Keratinocyte (primary cell): ENCODE measurements around the gene TRIM3.

ENCODE experiments used
- EZH2 ChIP-seq: IDR thresholded peaks from one replicate; pipeline ENCODE4 v1.6.1; 2012; ENCODE audit warnings: inconsistent platforms, mild to moderate bottlenecking, low read length, moderate library complexity
- TF ChIP-seq, protein P1 (sequence below), 3 experiments: IDR thresholded peaks in 1 of 3; conservative IDR thresholded peaks in 1 of 3; optimal IDR thresholded peaks in 1 of 3; 2 replicates in 2 of 3; 3 replicates in 1 of 3; pipeline versions ENCODE3 to v1.5.1; 2011; ENCODE audit warnings: low read length in 3 of 3, mild to moderate bottlenecking in 3 of 3, moderate library complexity in 2 of 3, control low read depth in 1 of 3, inconsistent platforms in 1 of 3; ENCODE audit not compliant: insufficient read depth in 2 of 3; ENCODE audit errors: extremely low read depth in 1 of 3

DNA sequence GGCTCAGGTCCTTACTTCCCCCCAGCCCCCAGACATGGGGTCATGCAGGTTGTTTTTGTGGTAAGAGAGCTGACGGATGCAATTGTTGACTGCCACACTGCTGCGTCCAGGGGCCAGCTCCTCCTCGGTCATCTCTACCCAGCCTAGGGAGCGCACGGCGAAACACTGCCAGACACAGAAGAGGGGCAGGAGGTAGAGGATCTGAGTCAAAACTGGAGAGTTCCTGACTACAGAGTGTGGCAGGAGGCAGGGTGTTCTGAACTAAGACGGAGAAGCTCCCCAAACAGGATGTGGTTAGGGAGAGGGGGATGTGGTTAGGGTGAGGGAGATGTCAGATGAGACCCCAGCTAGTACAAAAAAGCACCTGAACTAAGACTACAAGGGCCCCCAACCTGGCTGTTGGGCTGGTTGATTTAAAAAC, 71.2 kb downstream of the TRIM3 start:
- TF ChIP-seq, protein P1, sequence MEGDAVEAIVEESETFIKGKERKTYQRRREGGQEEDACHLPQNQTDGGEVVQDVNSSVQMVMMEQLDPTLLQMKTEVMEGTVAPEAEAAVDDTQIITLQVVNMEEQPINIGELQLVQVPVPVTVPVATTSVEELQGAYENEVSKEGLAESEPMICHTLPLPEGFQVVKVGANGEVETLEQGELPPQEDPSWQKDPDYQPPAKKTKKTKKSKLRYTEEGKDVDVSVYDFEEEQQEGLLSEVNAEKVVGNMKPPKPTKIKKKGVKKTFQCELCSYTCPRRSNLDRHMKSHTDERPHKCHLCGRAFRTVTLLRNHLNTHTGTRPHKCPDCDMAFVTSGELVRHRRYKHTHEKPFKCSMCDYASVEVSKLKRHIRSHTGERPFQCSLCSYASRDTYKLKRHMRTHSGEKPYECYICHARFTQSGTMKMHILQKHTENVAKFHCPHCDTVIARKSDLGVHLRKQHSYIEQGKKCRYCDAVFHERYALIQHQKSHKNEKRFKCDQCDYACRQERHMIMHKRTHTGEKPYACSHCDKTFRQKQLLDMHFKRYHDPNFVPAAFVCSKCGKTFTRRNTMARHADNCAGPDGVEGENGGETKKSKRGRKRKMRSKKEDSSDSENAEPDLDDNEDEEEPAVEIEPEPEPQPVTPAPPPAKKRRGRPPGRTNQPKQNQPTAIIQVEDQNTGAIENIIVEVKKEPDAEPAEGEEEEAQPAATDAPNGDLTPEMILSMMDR (optimal IDR thresholded peaks at IDR 0.05 in 1 of 3, IDR thresholded peaks at IDR 0.05 in 1 of 3, conservative IDR thresholded peaks at IDR 0.05 in 1 of 3; ENCODE audit: extremely low read depth in 1 of 3, insufficient read depth in 2 of 3, low read length in 3 of 3), result no peak
- TF ChIP-seq EZH2, result no peak
